ENCODE results near the gene ANKRD65.
"Not testable (repeated sequence)": the region's sequence is repeated elsewhere in the genome, so short reads cannot be mapped to it uniquely, and the experiment has no call there.

The ANKRD65 gene

GRCh38 chr1:1388078-1388472 is 33.0 kb downstream of the ANKRD65 start:
- Histone ChIP-seq H3K27me3 (ENCODE audit: control insufficient read depth in 1 of 2, insufficient read depth in 2 of 2, low read length in 2 of 2) (no peaks in the 10 kb centered on the region), H3K36me3 (ENCODE audit: control insufficient read depth in 2 of 2, insufficient read depth in 2 of 2, low read length in 2 of 2) (peaks cover 59 to 62% of the 10 kb centered on the region in 2 donors), H3K4me1 (ENCODE audit: control insufficient read depth, insufficient read depth, low read length) (no peaks in the 10 kb centered on the region), H3K9ac (ENCODE audit: low read length in 2 of 2) (no peak overlapping the region), H3K27ac (ENCODE audit: low read length) (no peak overlapping the region), H3K4me3 (ENCODE audit: low read length in 2 of 2) (no peak overlapping the region), H3K9me3 (ENCODE audit: control insufficient read depth in 2 of 2, low read length in 2 of 2) (no peaks in the 10 kb centered on the region)

GRCh38 chr1:1387098-1388077 is 33.7 kb downstream of the ANKRD65 start:
- H3K4me1 ChIP-seq (ENCODE audit: control insufficient read depth, insufficient read depth, low read length), result no peaks in the 10 kb centered on the region
- no peaks in the 10 kb centered on the region for H3K9me3 ChIP-seq (ENCODE audit: control insufficient read depth in 2 of 2, low read length in 2 of 2)
- H3K9ac ChIP-seq (ENCODE audit: low read length in 2 of 2), result no peak overlapping the region
- no peaks in the 10 kb centered on the region for H3K27me3 ChIP-seq (ENCODE audit: control insufficient read depth in 1 of 2, insufficient read depth in 2 of 2, low read length in 2 of 2)
- peaks cover 52 to 56% of the 10 kb centered on the region in 2 donors for H3K36me3 ChIP-seq (ENCODE audit: control insufficient read depth in 2 of 2, insufficient read depth in 2 of 2, low read length in 2 of 2)
- no peak overlapping the region for H3K27ac ChIP-seq (ENCODE audit: low read length)
- H3K4me3 ChIP-seq (ENCODE audit: low read length in 2 of 2), result no peak overlapping the region

DNA sequence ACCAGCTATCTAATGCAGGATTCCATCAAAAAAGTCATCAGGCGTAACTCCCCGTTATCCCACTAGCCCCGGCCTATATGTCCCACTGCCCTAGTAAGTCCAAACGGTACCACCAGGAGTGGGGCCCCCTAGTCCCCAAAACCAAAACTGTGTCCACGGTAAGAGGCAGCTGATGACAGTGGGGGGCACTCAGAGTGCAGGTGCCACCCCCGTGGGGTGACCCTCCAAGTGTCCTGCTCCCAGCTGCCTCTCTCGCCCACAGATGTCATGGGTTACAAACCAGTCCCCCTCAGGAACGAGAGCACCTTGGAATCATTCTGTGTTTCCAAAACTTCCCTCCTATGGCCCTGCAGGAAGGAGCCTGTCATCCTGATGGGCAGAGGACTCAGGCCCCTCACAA is 35.1 kb downstream of the ANKRD65 start:
- Histone ChIP-seq H3K4me1 (ENCODE audit: control insufficient read depth, insufficient read depth, low read length) (no peaks in the 10 kb centered on the region), H3K36me3 (ENCODE audit: control insufficient read depth in 2 of 2, insufficient read depth in 2 of 2, low read length in 2 of 2) (peaks cover 43 to 44% of the 10 kb centered on the region in 2 donors), H3K27me3 (ENCODE audit: control insufficient read depth in 1 of 2, insufficient read depth in 2 of 2, low read length in 2 of 2) (no peaks in the 10 kb centered on the region), H3K9me3 (ENCODE audit: control insufficient read depth in 2 of 2, low read length in 2 of 2) (no peaks in the 10 kb centered on the region), H3K4me3 (ENCODE audit: low read length in 2 of 2) (no peak overlapping the region), H3K9ac (ENCODE audit: low read length in 2 of 2) (no peak overlapping the region), H3K27ac (ENCODE audit: low read length) (no peak overlapping the region)

- H3K27ac ChIP-seq (ENCODE audit: low read length), result not testable (repeated sequence)
- H3K36me3 ChIP-seq (ENCODE audit: control insufficient read depth in 2 of 2, insufficient read depth in 2 of 2, low read length in 2 of 2), result peaks cover 38% of the 10 kb centered on the region in 2 donors
Observed at GRCh38 chr1:1385339-1385738, 35.7 kb downstream of the ANKRD65 start.

DNA sequence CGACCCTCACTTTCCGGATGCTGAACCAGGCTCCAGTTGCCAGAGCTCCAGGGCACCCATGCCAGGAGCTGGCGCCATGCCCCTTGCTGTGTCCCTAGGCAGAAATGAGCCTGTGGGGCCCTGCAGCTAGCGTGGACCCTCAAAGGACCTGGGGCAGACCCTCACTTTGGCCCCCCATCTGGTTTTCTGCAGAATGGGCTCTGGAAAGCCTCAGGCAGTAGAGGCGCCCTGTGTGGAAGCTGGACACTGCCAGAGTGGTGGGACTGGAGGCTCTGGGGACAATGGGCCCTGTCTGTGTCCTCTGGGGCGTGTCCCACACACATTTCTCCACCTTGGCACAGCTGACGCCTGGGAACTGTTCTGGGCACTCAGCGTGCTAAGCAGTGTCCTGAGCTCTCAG is 39.8 kb downstream of the ANKRD65 start:
- no peak overlapping the region for H3K27ac ChIP-seq (ENCODE audit: low read length)
- H3K9me3 ChIP-seq (ENCODE audit: control insufficient read depth in 2 of 2, low read length in 2 of 2), result no peaks in the 10 kb centered on the region
- H3K27me3 ChIP-seq (ENCODE audit: control insufficient read depth in 1 of 2, insufficient read depth in 2 of 2, low read length in 2 of 2), result no peaks in the 10 kb centered on the region
- no peak overlapping the region for H3K9ac ChIP-seq (ENCODE audit: low read length in 2 of 2)
- H3K4me1 ChIP-seq (ENCODE audit: control insufficient read depth, insufficient read depth, low read length), result no peaks in the 10 kb centered on the region
- peaks cover 6 to 11% of the 10 kb centered on the region in 2 donors for H3K36me3 ChIP-seq (ENCODE audit: control insufficient read depth in 2 of 2, insufficient read depth in 2 of 2, low read length in 2 of 2)
- H3K4me3 ChIP-seq (ENCODE audit: low read length in 2 of 2), result no peak overlapping the region

More at GRCh38 chr1:1385339-1385738, 35.7 kb downstream of the ANKRD65 start:
- not testable (repeated sequence) for H3K4me1 ChIP-seq (ENCODE audit: control insufficient read depth, insufficient read depth, low read length); H3K9me3 ChIP-seq (ENCODE audit: control insufficient read depth in 2 of 2, low read length in 2 of 2); H3K4me3 ChIP-seq (ENCODE audit: low read length in 2 of 2); H3K9ac ChIP-seq (ENCODE audit: low read length in 2 of 2); H3K27me3 ChIP-seq (ENCODE audit: control insufficient read depth in 1 of 2, insufficient read depth in 2 of 2, low read length in 2 of 2)

GRCh38 chr1:1380860-1381259 is 40.2 kb downstream of the ANKRD65 start:
- H3K9ac ChIP-seq (ENCODE audit: low read length in 2 of 2), result no peak overlapping the region
- H3K9me3 ChIP-seq (ENCODE audit: control insufficient read depth in 2 of 2, low read length in 2 of 2), result no peaks in the 10 kb centered on the region
- no peak overlapping the region for H3K27ac ChIP-seq (ENCODE audit: low read length)
- peaks cover 3% of the 10 kb centered on the region for H3K4me1 ChIP-seq (ENCODE audit: control insufficient read depth, insufficient read depth, low read length)
- H3K4me3 ChIP-seq (ENCODE audit: low read length in 2 of 2), result no peak overlapping the region
- peaks cover 2 to 7% of the 10 kb centered on the region in 2 donors for H3K36me3 ChIP-seq (ENCODE audit: control insufficient read depth in 2 of 2, insufficient read depth in 2 of 2, low read length in 2 of 2)
- H3K27me3 ChIP-seq (ENCODE audit: control insufficient read depth in 1 of 2, insufficient read depth in 2 of 2, low read length in 2 of 2), result no peaks in the 10 kb centered on the region

DNA sequence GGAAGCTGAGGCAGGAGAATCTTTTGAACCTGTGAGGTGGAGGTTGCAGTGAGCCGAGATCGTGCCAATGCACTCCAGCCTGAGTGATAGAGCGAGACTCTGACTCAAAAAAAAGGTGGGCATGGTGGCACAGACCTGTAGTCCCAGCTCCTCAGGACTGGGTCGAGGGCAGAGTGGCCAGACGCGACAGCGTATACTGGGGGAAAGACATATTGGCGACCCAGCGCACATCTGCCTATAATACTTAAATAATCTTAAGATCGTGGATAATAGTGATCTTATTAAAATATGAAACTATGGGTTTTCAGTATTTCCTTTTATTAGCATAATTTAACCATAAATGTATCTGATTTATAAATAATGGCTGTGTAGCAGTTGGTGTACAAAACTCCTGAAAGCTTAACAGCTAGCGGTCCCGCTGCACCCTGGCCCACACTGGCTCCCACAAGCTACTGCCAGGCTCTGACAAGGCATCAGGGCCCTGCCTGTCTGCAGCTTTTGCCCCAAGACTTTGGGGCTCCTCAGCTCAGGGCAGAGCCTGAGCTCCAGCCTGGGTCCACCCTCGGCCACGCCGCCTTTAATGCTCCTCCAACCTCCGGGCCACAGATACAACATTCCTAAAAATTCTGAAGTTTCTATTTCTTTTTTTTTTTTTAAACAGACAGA is 43.4 kb downstream of the ANKRD65 start:
- no peaks in the 10 kb centered on the region for H3K9me3 ChIP-seq (ENCODE audit: control insufficient read depth in 2 of 2, low read length in 2 of 2)
- peaks cover 7% of the 10 kb centered on the region in 2 donors for H3K36me3 ChIP-seq (ENCODE audit: control insufficient read depth in 2 of 2, insufficient read depth in 2 of 2, low read length in 2 of 2)
- H3K4me1 ChIP-seq (ENCODE audit: control insufficient read depth, insufficient read depth, low read length), result peaks cover 20% of the 10 kb centered on the region
- no peak overlapping the region for H3K27ac ChIP-seq (ENCODE audit: low read length)
- H3K4me3 ChIP-seq (ENCODE audit: low read length in 2 of 2), result no peak overlapping the region
- no peaks in the 10 kb centered on the region for H3K27me3 ChIP-seq (ENCODE audit: control insufficient read depth in 1 of 2, insufficient read depth in 2 of 2, low read length in 2 of 2)
- no peak overlapping the region for H3K9ac ChIP-seq (ENCODE audit: low read length in 2 of 2)

DNA sequence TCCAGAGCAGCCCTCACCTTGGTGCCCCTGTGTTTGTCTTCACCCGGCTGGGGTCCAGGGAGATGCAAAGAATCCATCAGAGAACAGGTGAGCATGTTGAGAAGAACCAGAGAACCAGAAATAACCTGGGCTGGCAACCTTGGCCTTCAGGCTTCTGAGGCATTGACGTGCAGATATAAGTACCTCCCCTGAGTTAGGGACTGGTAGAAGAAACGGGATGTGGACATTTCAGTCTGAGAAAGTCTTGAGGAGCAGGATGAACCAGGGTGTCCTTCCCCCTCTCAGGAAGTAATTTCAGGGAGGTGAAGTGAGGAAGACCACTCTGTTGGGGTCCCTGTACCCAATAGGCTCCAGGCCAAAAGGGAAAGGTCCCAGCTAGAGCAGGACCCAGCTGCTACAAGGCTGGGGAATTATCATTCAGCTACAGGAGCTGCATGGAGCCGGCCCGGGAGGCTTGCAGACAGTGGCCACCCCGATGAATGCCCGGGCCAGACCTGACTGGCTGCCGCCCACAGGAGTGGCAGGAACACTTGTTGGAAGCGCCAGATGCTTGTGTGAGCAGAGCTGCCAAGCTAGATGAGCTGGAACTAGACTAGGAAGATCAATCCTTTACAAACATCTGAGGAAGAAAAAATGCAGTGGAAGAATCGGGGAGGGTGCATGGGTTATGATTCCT is 44.4 kb downstream of the ANKRD65 start:
- Histone ChIP-seq H3K9ac (ENCODE audit: low read length in 2 of 2) (no peak overlapping the region), H3K36me3 (ENCODE audit: control insufficient read depth in 2 of 2, insufficient read depth in 2 of 2, low read length in 2 of 2) (peaks cover 7% of the 10 kb centered on the region in 2 donors)

GRCh38 chr1:1374929-1375662 is 46.0 kb downstream of the ANKRD65 start, which contains the start of gene AURKAIP1:
Gene AURKAIP1 (minus strand): TSS chr1:1375207. CDS start chr1:1374756, 451 bp downstream.
- H3K27me3 ChIP-seq (ENCODE audit: control insufficient read depth in 1 of 2, insufficient read depth in 2 of 2, low read length in 2 of 2), result no peaks in the 10 kb centered on the region
- no peaks in the 10 kb centered on the region for H3K9me3 ChIP-seq (ENCODE audit: control insufficient read depth in 2 of 2, low read length in 2 of 2)
- peak within 1 kb of the TSS; percentile 85 to 86 for H3K4me3 ChIP-seq (ENCODE audit: low read length in 2 of 2)
- H3K4me1 ChIP-seq (ENCODE audit: control insufficient read depth, insufficient read depth, low read length), result peaks cover 30% of the 10 kb centered on the region
- H3K9ac ChIP-seq (ENCODE audit: low read length in 2 of 2), result peak within 1 kb of the TSS; percentile 89 to 96
- peaks cover 3 to 7% of the 10 kb centered on the region in 2 donors for H3K36me3 ChIP-seq (ENCODE audit: control insufficient read depth in 2 of 2, insufficient read depth in 2 of 2, low read length in 2 of 2)
- peak within 1 kb of the TSS; percentile 92 for H3K27ac ChIP-seq (ENCODE audit: low read length)

More for the DNA sequence above, 44.4 kb downstream of the ANKRD65 start:
- Histone ChIP-seq H3K27me3 (ENCODE audit: control insufficient read depth in 1 of 2, insufficient read depth in 2 of 2, low read length in 2 of 2) (no peaks in the 10 kb centered on the region), H3K9me3 (ENCODE audit: control insufficient read depth in 2 of 2, low read length in 2 of 2) (no peaks in the 10 kb centered on the region), H3K4me3 (ENCODE audit: low read length in 2 of 2) (no peak overlapping the region), H3K27ac (ENCODE audit: low read length) (no peak overlapping the region), H3K4me1 (ENCODE audit: control insufficient read depth, insufficient read depth, low read length) (peaks cover 28% of the 10 kb centered on the region)

- no peaks in the 10 kb centered on the region for H3K27me3 ChIP-seq (ENCODE audit: control insufficient read depth in 1 of 2, insufficient read depth in 2 of 2, low read length in 2 of 2)
- H3K36me3 ChIP-seq (ENCODE audit: control insufficient read depth in 2 of 2, insufficient read depth in 2 of 2, low read length in 2 of 2), result peaks cover 3 to 7% of the 10 kb centered on the region in 2 donors
- peaks cover 30% of the 10 kb centered on the region for H3K4me1 ChIP-seq (ENCODE audit: control insufficient read depth, insufficient read depth, low read length)
- no peaks in the 10 kb centered on the region for H3K9me3 ChIP-seq (ENCODE audit: control insufficient read depth in 2 of 2, low read length in 2 of 2)
- peak overlapping the region; percentile 85 to 86 for H3K4me3 ChIP-seq (ENCODE audit: low read length in 2 of 2)
- H3K27ac ChIP-seq (ENCODE audit: low read length), result peak overlapping the region; percentile 92
- peak overlapping the region; percentile 89 to 96 for H3K9ac ChIP-seq (ENCODE audit: low read length in 2 of 2)
Observed at GRCh38 chr1:1374589-1374928, 46.5 kb downstream of the ANKRD65 start.
